OCI-LY3 (cell line): Measurements from ENCODE around the gene RENBP.

Experiments
- H2AFZ ChIP-seq: fragments of 200-600, 300-600 bp; shearing (Covaris generic); 2 replicates; pipeline ENCODE4 v1.6.0; 2014; ENCODE audit warnings: antibody characterized with exemption, low read depth, low read length
- H3K27ac ChIP-seq: fragments of 200-600, 300-600 bp; sonication (generic); 2 replicates; pipeline ENCODE4 v1.5.1; 2014; ENCODE audit warnings: mild to moderate bottlenecking, low read length, moderate library complexity, mixed read lengths
- H3K27me3 ChIP-seq: fragments of 200-600, 300-600 bp; sonication (generic); 2 replicates; pipeline ENCODE4 v1.6.1; 2014; ENCODE audit warnings: low read depth, low read length, mixed read lengths
- H3K36me3 ChIP-seq: fragments of 200-600, 300-600 bp; sonication (generic); replicated peaks from 2 replicates; pipeline ENCODE3; 2014; ENCODE audit warnings: low read depth, low read length, mixed read lengths
- H3K4me1 ChIP-seq: fragments of 300-600, 200-600 bp; sonication (generic); 2 replicates; pipeline ENCODE4 v1.6.1; 2014; ENCODE audit warnings: low read length, mixed read lengths
- H3K4me2 ChIP-seq: fragments of 200-600, 300-600 bp; sonication (generic); 2 replicates; pipeline ENCODE4 v1.6.1; 2014; ENCODE audit warnings: low read length, mixed read lengths
- H3K4me3 ChIP-seq: fragments of 300-600, 200-600 bp; sonication (generic); 2 replicates; pipeline ENCODE4 v1.5.1; 2014; ENCODE audit warnings: antibody characterized with exemption, mild to moderate bottlenecking, low read length, moderate library complexity
- H3K79me2 ChIP-seq: fragments of 300-600, 200-600 bp; shearing (Covaris generic); 2 replicates; pipeline ENCODE4 v1.6.1; 2014; ENCODE audit warnings: mild to moderate bottlenecking, low read length, mixed read lengths
- H3K9ac ChIP-seq: fragments of 300-600, 200-600 bp; shearing (Covaris generic); 2 replicates; pipeline ENCODE4 v1.6.0; 2014; ENCODE audit warnings: mild to moderate bottlenecking, low read length, moderate library complexity
- H3K9me3 ChIP-seq: fragments of 200-600, 300-600 bp; shearing (Covaris generic); 2 replicates; pipeline ENCODE4 v1.6.1; 2014; ENCODE audit warnings: low read length, mixed read lengths; ENCODE audit not compliant: insufficient read depth
- H4K20me1 ChIP-seq: fragments of 200-600, 300-600 bp; sonication (generic); 2 replicates; pipeline ENCODE4 v1.6.1; 2016; ENCODE audit warnings: low read length, mixed read lengths; ENCODE audit not compliant: insufficient read depth
- CTCF ChIP-seq: fragments of 200-600, 300-600 bp; sonication (generic); IDR thresholded peaks from 2 replicates; pipeline ENCODE4 v1.5.1; 2014; ENCODE audit warnings: antibody characterized with exemption, low read length, low read depth
- EZH2phosphoT487 ChIP-seq: fragments of 200-600 bp; shearing (Covaris generic); IDR thresholded peaks from 2 replicates; pipeline ENCODE4 v1.6.1; 2018; ENCODE audit warnings: antibody characterized with exemption, mixed run types, low read depth

RENBP gene

GRCh38 chrX:153957224-153957623, 12.8 kb upstream of the RENBP start:
- Histone ChIP-seq H4K20me1 (no peaks in the 10 kb centered on the region), H3K79me2 (peaks cover 8% of the 10 kb centered on the region; the same call in 1 of the 2 replicates), H3K4me3 (no peak overlapping the region), H3K4me1 (peaks cover 8% of the 10 kb centered on the region), H3K9me3 (no peaks in the 10 kb centered on the region), H3K27ac (no peak overlapping the region), H3K27me3 (no peaks in the 10 kb centered on the region), H3K4me2 (no peak overlapping the region), H2AFZ (no peak overlapping the region), H3K36me3 (peaks cover 34% of the 10 kb centered on the region), H3K9ac (no peak overlapping the region)
- TF ChIP-seq CTCF (no peak), EZH2phosphoT487 (no peak)

- TF ChIP-seq CTCF (no peak), EZH2phosphoT487 (no peak)
- Histone ChIP-seq H3K4me1 (peaks cover 8% of the 10 kb centered on the region), H3K4me3 (no peak overlapping the region), H3K4me2 (no peak overlapping the region), H2AFZ (no peak overlapping the region), H3K79me2 (peaks cover 8% of the 10 kb centered on the region; the same call in 1 of the 2 replicates), H3K9ac (no peak overlapping the region), H3K36me3 (peaks cover 39% of the 10 kb centered on the region), H3K27ac (no peak overlapping the region), H4K20me1 (no peaks in the 10 kb centered on the region), H3K27me3 (no peaks in the 10 kb centered on the region), H3K9me3 (no peaks in the 10 kb centered on the region)
Measured at GRCh38 chrX:153956044-153956907, 11.8 kb upstream of the RENBP start.

GRCh38 chrX:153955228-153955732, 10.8 kb upstream of the RENBP start:
- Histone ChIP-seq H3K36me3 (peaks cover 49% of the 10 kb centered on the region), H3K79me2 (peaks cover 8% of the 10 kb centered on the region; the same call in 1 of the 2 replicates)

More at GRCh38 chrX:153955228-153955732, 10.8 kb upstream of the RENBP start:
- H3K9me3 ChIP-seq = no peaks in the 10 kb centered on the region
- TF ChIP-seq EZH2phosphoT487 = no peak
- TF ChIP-seq CTCF = no peak
- peaks cover 8% of the 10 kb centered on the region for H3K4me1 ChIP-seq
- no peak overlapping the region for H3K4me3 ChIP-seq
- no peak overlapping the region for H2AFZ ChIP-seq
- H3K9ac ChIP-seq = no peak overlapping the region
- H4K20me1 ChIP-seq = no peaks in the 10 kb centered on the region
- no peak overlapping the region for H3K27ac ChIP-seq
- no peak overlapping the region for H3K4me2 ChIP-seq
- H3K27me3 ChIP-seq = no peaks in the 10 kb centered on the region
